Testis (tissue), 3 donors: ENCODE measurements around the gene SCFD2. TPM values are rescaled to one million over a fixed set of nuclear protein-coding genes. Genes with fewer than 3 reads are reported as not detected.

ENCODE experiments used
- DNase-seq: peaks from one replicate; pipeline ENCODE4 v3.0.0-alpha.2; 2019
- H3K27ac ChIP-seq, 2 donors: fragments of 200-600 bp; sonication (generic); one replicate each; pipeline ENCODE4 v1.5.1; 2019
- H3K27me3 ChIP-seq: fragments of 200-600 bp; sonication (generic); one replicate; pipeline ENCODE4 v1.5.1; 2019
- H3K36me3 ChIP-seq: fragments of 200-600 bp; sonication (generic); one replicate; pipeline ENCODE4 v1.5.1; 2017; ENCODE audit warnings: low read depth; ENCODE audit errors: missing control alignments
- H3K4me1 ChIP-seq: fragments of 200-600 bp; sonication (generic); one replicate; pipeline ENCODE4 v1.5.1; 2019
- H3K4me3 ChIP-seq, 2 donors: fragments of 200-600 bp; sonication (generic); one replicate each; pipeline ENCODE4 v1.5.1; 2017 to 2019
- H3K9me3 ChIP-seq: fragments of 200-600 bp; sonication (generic); one replicate; pipeline ENCODE4 v1.5.1; 2017
- CTCF ChIP-seq, 3 experiments: fragments of 450-650 bp in 2 of 3; fragments of 200-600 bp in 1 of 3; sonication (generic) in 1 of 3; IDR thresholded peaks; one replicate each; pipeline ENCODE4 v1.5.1; 2016 to 2019; ENCODE audit warnings: antibody characterized with exemption in 3 of 3, mild to moderate bottlenecking in 2 of 3, moderate library complexity in 1 of 3
- POLR2A ChIP-seq: fragments of 450-650 bp; IDR thresholded peaks from one replicate; pipeline ENCODE4 v1.6.1; 2017; ENCODE audit warnings: antibody characterized with exemption, mild to moderate bottlenecking, moderate library complexity
- WGBS, 2 donors: methylation state at CpG; one replicate each; pipeline ENCODE4 v1.1.5; 2018; 5-methylcytosine and 5-hydroxymethylcytosine counted together
- intact Hi-C: fragments of 100-400 bp; cut with DNase I; formaldehyde crosslinking; loops from one replicate; pipeline ENCODE4 v1.15.1; 2023; ENCODE audit warnings: low total_unique reads
- polyA plus RNA-seq: library from polyadenylated mRNA; stranded (reverse); fragments of 350-450 nt; fragmentation: Illumina TruSeq; extraction: RNeasy Lipid Tissue Mini Kit (QIAGEN cat#74804); gene quantifications from one replicate; pipeline ENCODE4 v1.2.3, GENCODE V29; 2014; ENCODE audit warnings: low read depth, low replicate concordance; ENCODE audit not compliant: insufficient read depth
- total RNA-seq, 2 donors: library from RNA; depleted of rRNA; stranded (reverse); fragments of >200 nt; gene quantifications; one replicate each; pipeline ENCODE4 v1.2.3, GENCODE V29; 2016

Gene SCFD2
- total and polyA plus RNA-seq, 3 donors from 2014 or later = 6.0 to 24.5 (median 21.3) TPM

GRCh38 chr4:53010318-53010717, 355.5 kb downstream of the SCFD2 start:
- H3K36me3 ChIP-seq = no peaks in the 10 kb centered on the region
- no peaks in the 10 kb centered on the region for H3K27me3 ChIP-seq
- no peaks in the 10 kb centered on the region for H3K9me3 ChIP-seq
- intact Hi-C loops = no loop called here
- WGBS, 2 donors = 34 to 48% methylated on average over 5 of the region's 5 CpGs
- no peak overlapping the region for H3K4me3 ChIP-seq
- H3K27ac ChIP-seq = peak overlapping the region; percentile 73 to 87
- peak; percentile 93 for DNase-seq
- peak in 1 of 3 experiments; percentile 7 for TF ChIP-seq CTCF (IDR thresholded peaks at IDR 0.05)
- TF ChIP-seq POLR2A = no peak
- H3K4me1 ChIP-seq = peaks cover 78% of the 10 kb centered on the region

- Histone ChIP-seq H3K4me3 (no peak overlapping the region), H3K36me3 (no peaks in the 10 kb centered on the region), H3K4me1 (peaks cover 78% of the 10 kb centered on the region), H3K27me3 (no peaks in the 10 kb centered on the region), H3K27ac (peak overlapping the region; percentile 73 to 87), H3K9me3 (no peaks in the 10 kb centered on the region)
- DNase-seq = no peak
- TF ChIP-seq CTCF (IDR thresholded peaks at IDR 0.05) = no peak
- no peak for TF ChIP-seq POLR2A
- WGBS, 2 donors = 29 to 43% methylated on average over 3 of the region's 3 CpGs
- intact Hi-C loops = no loop called here
Measured at GRCh38 chr4:53009824-53010223, 356.0 kb downstream of the SCFD2 start.

- Histone ChIP-seq H3K4me3 (no peak overlapping the region), H3K9me3 (no peaks in the 10 kb centered on the region), H3K4me1 (peaks cover 55% of the 10 kb centered on the region), H3K27ac (peak overlapping the region in 1 of 2 donors; percentile 63), H3K36me3 (no peaks in the 10 kb centered on the region), H3K27me3 (no peaks in the 10 kb centered on the region)
- intact Hi-C loops = no loop called here
- no peak for DNase-seq
- TF ChIP-seq POLR2A = no peak
- no peak for TF ChIP-seq CTCF (IDR thresholded peaks at IDR 0.05)
- 89 to 90% methylated on average over 4 of the region's 4 CpGs for WGBS, 2 donors
Measured at GRCh38 chr4:53007024-53007423, 358.8 kb downstream of the SCFD2 start.

- H3K4me1 ChIP-seq = peaks cover 51% of the 10 kb centered on the region
- no peaks in the 10 kb centered on the region for H3K9me3 ChIP-seq
- TF ChIP-seq POLR2A = no peak
- TF ChIP-seq CTCF (IDR thresholded peaks at IDR 0.05) = no peak
- no peak for DNase-seq
- no peak overlapping the region for H3K4me3 ChIP-seq
- peak overlapping the region in 1 of 2 donors; percentile 63 for H3K27ac ChIP-seq
- intact Hi-C loops = no loop called here
- WGBS, 2 donors = 55 to 57% methylated on average over 3 of the region's 3 CpGs
- H3K36me3 ChIP-seq = no peaks in the 10 kb centered on the region
- H3K27me3 ChIP-seq = no peaks in the 10 kb centered on the region
Measured at GRCh38 chr4:53005808-53006207, 360.1 kb downstream of the SCFD2 start.

- no peaks in the 10 kb centered on the region for H3K9me3 ChIP-seq
- H3K4me1 ChIP-seq = peaks cover 49% of the 10 kb centered on the region
- DNase-seq = no peak
- WGBS, 2 donors = 74 to 86% methylated on average over 2 of the region's 2 CpGs
- TF ChIP-seq POLR2A (no peak), CTCF (IDR thresholded peaks at IDR 0.05) (no peak)
- intact Hi-C loops = no loop called here
- no peak overlapping the region for H3K4me3 ChIP-seq
- no peaks in the 10 kb centered on the region for H3K36me3 ChIP-seq
- no peaks in the 10 kb centered on the region for H3K27me3 ChIP-seq
- H3K27ac ChIP-seq = peak overlapping the region in 1 of 2 donors; percentile 9
Measured at GRCh38 chr4:53005149-53005546, 360.7 kb downstream of the SCFD2 start.
